Epithelial cell of prostate (primary cell): ENCODE data around the gene DOC2A.

Source experiments
- DNase-seq: peaks from one replicate; pipeline ENCODE4 v3.0.0-alpha.2; 2011; ENCODE audit warnings: low read depth, low spot score
- H3K27ac ChIP-seq: fragments of 450-650 bp; 2 replicates; pipeline ENCODE4 v1.5.1; 2017; ENCODE audit warnings: mild to moderate bottlenecking

DOC2A gene

DNA sequence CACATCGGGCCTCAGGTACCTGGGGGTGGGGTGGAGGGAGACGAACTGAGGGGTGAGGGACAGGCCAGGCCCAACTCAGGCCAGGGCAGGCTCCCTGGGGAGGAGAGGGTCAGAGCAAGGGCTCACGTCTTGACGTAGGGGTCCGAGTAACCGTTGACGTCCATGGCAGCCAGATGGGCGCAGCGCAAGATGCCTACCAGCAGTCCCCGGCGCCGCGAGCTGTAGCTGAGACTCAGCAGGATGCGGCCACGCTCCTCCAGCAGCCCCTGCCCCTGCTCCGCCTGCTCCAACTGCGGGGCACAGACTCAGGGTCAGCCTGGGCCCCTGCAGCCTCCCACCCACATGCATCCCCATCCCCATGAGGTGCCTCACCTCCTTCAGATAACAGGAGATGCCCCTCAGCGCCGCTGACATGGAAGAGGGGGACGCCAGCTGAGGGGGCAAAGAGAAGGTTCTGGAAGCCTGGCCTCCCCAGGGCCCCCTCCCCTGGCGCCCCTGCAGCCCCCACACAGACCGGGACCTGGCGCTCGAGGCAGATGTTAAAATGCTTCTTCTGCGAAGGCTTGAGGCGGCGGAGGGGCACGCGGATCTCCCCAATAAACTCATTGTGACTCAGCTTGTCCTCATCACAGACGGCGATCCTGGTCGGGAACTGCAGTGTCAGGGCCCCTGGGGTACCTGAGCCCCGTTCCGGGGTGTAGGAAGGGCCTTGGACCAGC is 4.0 kb downstream of the DOC2A start:
- H3K27ac ChIP-seq = no peak overlapping the region
- DNase-seq = no peak

DNA sequence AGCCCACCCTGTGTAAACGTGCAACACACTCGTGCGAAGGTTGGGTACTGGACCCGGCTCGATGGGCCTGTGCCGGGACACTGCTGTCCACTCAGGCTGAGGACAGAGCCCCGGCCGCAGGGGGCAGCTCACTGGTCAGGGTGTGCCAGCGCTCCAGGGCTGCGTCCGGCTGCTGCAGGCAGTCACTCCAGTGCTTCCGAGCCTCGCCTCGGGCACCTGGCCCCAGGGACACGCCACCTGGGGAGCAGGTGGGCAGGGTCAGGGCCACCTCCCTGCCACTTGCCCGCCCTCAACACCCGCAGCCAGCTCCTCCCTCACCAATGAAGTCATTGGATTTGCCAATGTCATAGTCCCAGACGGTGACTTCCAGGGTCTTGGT is 4.7 kb downstream of the DOC2A start:
- no peak for DNase-seq
- no peak overlapping the region for H3K27ac ChIP-seq

DNA sequence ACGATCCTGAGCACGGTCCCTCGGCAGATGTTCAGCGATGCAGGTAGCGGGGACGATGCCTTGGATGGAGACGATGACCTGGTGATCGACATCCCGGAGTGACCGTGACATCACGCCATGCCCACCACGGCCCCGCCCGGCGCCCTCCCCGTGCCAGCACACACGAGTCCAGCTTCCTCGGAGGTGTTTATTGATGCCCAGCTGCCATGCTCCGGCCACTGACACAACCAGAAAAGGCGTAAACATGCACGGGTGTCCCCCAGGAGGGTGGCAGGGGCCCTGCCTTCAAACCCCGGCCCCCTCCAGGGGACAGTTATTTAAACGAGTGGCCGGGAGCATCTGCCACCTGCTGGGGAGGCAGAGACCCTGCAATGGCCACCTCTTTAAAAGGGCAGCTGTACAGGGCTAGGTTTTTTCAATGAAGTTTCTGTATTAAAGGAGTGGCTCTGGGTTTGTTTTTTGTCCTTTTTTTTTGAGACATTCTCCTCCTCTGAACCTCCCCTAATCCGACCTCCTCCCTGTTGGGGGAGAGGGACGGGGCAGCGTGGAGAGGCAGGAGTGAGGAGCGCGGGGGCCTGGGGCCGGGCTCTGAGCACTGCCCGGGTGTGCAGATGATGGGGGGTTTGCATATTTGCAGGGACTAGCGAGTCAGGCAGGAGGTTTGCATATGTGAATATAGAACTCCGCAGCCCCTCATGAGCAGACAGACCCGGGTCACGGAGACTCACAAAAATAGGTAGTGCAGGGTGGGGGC is 5.3 kb downstream of the DOC2A start:
- no peak for DNase-seq
- no peak overlapping the region for H3K27ac ChIP-seq

DNA sequence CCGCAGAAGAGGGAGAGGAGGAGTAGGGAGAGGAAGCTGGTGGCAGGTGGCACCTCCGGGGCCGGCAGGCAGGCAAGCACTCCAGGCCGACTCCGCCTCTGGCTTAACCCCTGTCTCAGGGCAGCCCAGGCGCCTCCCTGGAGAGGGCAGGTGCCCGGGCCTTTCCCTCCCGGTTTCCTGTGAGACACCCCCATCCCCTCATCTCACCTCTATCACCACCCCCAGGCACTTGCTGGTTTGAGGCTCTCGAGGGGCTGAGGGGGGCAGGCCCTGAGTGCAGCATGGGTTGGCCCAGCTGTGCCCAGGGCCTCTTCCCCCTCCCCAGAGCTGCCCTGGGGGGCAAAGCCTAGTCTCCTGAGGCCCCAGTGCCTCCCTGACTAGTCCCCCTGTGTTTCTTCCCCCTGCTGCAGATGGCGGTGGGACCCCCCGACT is 6.0 kb downstream of the DOC2A start:
- H3K27ac ChIP-seq = no peak overlapping the region
- no peak for DNase-seq

DNA sequence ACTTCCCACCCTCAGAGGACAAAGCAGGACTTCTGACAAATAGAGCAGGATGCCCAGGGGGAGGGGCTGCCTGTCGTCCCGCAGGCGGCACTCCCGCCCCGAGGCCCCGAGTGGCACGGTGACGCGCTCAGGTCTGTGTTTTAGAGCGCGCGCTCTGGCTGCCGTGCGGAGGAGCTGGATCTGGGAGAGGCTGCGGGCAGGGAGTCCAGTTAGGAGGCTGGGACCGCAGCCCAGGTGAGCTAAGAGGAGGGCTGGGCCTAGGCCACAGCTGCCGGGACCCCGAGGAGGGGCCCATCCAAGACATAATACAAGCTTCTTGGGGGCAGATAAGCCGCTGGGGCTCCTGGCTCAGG is 6.4 kb downstream of the DOC2A start:
- H3K27ac ChIP-seq = no peak overlapping the region
- no peak for DNase-seq

DNA sequence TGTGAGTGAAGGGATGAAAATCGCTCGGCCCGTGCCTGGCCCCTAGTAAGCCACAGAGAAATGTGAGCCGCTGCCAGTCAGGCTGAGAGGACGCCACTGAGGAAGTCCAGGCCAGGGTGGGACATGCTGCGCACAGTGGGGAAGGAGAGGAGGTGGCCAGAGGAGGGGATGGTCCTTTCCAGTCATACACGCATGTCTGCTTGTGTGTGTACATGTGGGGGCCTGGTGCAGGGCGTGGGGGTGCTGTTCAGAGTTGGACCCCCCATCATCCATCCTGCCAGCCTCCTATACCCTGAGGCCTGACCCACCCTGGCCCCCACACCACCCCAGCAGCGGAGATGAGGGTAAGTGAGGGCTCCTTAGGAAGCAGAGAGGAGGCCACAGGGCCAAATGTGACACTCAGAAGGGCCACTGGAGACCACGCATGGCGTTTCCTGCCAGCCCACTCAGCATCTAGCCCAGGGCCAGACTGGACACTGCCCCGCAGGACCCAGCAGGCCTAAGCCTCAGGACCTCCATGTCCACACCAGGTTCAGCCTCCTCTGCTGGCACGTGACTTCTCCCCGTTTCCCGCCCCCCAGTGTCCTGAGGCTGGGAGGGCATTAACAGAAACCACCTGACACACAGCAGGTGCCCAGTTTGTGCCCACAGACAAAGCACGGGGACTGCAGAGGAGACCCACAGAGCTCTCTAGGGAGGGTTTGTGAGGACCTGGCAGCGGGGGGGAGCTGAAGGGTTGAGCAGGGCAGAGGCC is 7.0 kb downstream of the DOC2A start:
- no peak overlapping the region for H3K27ac ChIP-seq
- DNase-seq = no peak

DNA sequence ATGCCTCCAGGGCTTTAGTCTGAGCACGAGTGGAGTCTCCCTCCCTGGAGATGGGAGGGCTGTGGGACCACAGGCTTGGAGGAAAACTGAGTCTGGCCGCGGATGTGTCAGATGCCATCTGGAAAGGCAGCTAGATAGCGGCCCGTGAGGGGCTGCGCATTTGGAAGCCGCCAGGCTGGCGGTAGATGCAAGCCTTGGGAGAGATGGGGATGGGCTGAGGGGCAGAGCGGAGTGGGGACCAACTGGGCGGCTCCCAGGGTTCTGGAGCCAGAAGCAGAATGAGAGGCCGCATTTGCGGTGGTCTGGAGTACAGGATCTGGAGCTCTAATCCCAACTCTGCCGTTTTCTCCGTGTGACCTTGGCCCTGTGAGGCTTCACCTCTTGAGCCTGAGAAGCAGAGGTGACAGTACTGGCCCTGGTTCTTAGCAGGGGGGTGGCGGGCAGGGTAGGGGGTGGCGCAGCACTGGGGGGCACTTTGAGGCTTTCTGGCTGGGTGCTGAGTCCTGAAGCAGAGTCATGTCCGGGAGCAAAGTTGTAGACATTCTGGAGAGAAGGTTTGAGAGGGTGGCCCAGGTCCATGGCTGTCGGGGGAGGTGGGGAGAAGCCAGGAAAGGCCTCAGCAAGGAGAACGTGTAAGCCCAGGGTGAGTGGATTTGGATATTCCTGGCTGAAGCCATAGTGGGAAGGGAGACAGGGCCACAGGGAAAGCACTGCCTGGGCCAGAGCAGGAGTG is 8.0 kb downstream of the DOC2A start:
- no peak overlapping the region for H3K27ac ChIP-seq
- no peak for DNase-seq

DNA sequence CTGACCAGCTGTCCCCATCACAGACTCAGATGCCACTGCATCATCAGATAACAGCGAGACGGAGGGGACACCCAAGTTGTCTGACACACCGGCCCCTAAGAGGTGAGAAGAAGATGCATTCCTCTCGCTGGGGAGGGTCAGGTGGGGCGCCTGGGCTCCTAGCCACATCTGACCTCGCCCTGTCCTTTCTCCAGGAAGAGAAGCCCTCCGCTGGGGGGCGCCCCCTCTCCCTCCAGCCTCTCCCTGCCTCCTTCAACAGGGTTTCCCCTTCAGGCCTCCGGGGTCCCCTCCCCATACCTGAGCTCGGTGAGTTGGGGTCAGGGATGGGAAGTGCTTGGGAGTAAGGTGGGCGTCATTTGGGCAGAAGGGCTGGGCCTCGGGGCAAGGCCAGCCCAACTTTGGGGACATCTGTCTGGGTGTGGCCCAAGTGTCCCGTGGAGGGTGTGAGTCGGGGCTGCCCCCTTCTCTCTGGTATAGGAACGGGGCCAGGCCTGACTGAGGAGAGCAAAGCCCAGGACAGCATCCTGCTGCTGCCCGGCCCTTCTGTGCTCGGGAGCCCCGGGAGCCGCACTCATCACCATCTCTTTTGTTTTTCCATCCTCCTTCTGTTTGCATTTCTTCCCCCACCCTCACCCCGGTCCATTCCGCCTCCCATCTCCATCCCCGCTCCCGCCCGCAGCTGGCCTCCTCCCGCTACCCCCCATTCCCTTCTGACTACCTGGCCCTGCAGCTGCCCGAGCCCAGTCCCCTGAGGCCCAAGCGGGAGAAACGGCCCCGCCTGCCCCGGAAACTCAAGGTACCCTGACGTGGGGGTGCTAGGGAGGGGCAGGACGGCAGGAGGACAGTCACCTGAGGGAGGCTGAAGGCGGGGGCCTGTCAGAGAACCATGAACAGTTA is 9.8 kb downstream of the DOC2A start:
- no peak overlapping the region for H3K27ac ChIP-seq
- DNase-seq = no peak

DNA sequence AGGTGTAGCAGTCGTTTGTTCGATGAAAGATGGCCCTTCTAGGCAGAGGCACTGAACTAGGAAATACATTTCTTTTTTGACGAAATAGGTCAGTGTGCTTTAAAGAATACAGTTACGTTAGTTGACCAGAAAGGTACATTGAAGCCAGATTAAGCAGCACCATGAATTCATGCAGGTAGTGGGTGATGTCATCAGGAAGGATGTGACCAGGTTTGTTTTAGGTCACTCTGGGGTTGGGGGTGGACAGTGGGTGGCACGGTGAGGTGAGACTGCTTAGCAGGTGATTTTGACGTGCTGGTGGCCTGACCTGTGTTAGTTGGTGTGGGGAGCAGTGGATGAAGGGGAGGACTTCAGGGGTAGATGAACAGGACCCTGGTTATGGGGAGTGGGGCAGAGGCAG is 11.2 kb downstream of the DOC2A start:
- H3K27ac ChIP-seq = no peak overlapping the region
- no peak for DNase-seq

DNA sequence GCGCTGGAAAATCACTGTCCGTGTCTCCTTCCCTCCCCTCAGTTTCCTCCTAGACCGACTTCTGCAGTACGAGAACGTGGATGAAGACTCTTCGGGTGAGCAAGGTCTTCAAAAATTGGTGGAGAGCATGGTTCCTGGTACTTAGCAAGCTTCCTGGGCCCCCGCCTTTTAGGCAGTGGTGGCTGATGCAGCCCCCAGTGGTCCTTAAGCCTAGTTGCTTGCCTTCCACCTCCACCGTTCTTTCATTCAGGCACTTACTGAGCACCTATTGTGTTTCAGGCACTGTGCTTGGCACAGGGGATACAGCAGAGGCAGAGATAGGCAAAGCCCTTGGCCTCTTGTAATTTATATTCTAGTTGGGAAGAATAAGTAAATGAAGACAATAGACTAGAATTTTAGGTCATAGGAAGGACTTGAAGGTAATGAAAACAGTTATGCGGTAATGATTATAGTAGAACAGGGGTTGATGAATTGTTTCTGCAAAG is 14.0 kb downstream of the DOC2A start:
- DNase-seq = no peak
- no peak overlapping the region for H3K27ac ChIP-seq

DNA sequence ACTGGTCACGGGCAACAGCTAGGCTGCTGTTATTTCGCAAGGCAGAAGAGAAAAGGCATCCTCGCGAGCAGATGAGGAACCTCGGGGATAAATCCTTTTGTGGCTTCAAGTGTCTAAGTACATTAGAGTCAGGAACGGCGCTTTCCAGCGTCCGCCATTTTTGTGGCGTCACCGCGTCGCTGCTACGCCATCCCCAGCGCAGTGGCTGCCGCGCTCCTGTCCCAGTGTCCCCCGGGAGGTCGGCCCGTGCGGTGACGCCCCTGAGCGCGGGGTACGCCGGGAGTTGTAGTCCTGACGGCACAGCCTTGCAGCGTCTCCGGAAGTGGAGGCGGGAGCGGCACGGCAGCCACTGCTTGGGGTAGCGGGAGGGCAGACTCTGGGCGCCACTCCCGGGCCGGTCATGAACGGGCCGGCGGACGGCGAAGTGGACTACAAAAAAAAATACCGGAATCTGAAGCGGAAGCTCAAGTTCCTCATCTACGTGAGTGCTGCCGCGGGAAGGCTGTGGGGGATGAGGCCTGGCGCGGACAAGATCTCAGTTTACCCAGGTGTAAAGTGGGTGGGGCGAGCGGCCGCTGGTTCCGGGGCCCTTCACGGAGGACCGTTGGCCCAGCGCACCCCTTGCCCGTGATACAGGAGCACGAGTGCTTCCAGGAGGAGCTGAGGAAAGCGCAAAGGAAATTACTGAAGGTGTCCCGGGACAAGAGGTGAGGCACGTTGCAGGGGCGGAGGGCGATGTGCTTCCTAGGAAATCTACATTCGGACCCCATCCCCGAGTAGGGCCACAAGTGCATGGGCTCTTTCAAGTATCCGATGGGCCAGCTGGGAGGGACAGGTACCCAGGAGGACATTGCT is 14.7 kb downstream of the DOC2A start, which contains the start of gene INO80E:
Gene INO80E, plus strand, starts transcription at position 331 of the 855 bp plus-strand sequence. Its CDS starts 70 bp downstream, at position 401.
- peak within 1 kb of the TSS; percentile 74 for H3K27ac ChIP-seq
- peak; percentile 70 for DNase-seq

DNA sequence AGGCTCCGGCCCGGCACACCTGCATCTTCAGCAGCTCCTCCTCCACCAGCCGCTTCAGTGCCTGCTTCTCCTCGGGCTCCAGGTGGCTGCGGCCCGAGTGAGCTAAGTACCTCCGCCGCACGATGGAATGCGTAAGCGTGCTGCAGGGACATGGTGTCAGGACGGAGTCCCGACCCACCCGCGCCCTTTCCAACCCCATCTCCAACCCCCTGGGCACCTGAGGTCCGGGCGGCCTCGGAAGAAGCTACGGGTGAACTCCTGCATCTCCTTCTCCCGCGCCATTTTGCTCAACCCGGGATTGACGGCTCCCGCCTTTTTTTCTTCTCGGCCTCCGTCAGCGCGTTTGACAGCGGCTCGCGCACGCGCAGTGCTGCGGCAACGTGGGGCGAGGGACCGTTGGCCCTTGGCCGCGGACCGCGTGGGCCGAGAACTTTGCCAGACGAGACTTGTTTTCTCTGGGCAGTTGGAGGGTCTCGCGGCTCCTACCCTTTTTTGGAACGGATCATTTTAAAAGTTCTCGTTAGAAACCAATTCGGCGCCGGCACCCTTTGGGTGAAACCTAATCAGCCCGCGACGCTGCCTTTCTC is 15.4 kb downstream of the DOC2A start, which contains the start of gene HIRIP3:
Gene HIRIP3, minus strand, starts transcription at position 294 of the 587 bp plus-strand sequence. Its CDS starts 12 bp downstream, at position 282.
- DNase-seq = no peak
- peak within 1 kb of the TSS; percentile 74 for H3K27ac ChIP-seq

DNA sequence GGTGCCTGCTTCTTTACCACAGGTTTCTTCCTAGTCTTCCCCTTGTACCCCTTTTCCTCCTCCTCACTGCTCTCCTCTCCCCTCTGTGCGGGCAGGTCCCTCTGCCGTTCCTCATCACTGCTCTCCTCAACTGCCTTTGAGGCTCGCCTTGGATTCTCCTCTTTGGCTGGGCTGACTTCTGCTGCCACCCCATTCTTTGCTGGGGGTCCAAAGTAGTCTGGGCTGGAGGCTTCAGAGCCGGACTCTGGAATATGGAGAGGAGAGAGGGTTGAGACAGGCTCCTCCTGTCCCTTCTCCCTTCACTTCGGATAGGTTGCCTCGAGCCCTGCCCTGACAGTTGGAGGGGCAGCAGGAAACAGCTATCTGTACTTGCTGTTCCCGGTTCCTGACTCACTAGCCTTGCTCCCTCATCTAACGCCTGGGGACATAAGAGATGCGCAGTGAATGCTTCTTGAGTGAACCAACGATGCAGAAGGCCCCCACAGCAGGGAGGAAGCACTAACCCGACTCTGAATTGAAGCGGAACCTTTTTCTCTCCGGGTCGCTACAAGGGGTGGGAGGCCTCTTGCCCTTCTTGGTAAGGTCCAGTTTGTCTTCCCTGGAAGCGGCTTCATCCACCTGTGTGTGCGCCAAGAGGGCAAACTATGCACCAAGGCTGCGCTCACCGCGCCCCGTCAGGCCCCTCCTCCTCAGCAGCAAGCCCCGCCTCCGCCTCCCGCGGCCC is 16.1 kb downstream of the DOC2A start:
- H3K27ac ChIP-seq = peak overlapping the region; percentile 74
- no peak for DNase-seq

DNA sequence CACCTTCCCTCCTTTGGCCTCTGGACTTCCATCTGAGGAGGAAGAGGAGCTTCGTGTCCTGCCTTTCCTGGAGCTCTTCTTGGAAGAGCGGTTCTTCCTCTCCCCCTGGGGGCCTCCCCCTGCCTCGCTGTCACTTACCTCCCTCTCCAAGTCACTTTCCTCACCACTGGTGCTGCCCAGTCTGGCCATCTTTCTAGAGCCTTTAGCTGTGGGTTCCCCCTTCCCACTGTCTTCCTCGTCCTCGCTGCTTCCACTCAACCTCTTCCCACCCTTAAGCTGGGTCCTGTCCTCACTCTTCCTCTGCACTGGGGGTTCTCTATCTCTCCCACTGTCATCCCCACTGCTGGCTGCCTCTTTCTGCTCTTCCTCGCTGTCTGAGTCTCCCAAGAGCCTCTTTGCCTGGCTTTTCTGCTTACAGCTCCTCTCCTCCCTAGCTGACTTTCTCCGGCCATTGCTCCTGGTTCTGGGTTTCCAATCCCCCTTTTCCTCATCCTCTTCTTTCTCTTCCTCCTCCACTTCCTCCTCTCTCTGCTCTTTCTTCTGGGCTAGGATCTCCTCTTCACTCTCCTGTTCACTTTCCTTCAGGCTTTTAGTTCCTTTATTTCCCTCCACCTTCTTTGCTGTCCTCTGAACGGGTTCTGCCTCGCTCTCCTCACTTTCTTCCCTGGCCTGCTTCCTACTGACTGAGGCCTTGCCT is 16.8 kb downstream of the DOC2A start:
- DNase-seq = no peak
- peak overlapping the region; percentile 74 for H3K27ac ChIP-seq

DNA sequence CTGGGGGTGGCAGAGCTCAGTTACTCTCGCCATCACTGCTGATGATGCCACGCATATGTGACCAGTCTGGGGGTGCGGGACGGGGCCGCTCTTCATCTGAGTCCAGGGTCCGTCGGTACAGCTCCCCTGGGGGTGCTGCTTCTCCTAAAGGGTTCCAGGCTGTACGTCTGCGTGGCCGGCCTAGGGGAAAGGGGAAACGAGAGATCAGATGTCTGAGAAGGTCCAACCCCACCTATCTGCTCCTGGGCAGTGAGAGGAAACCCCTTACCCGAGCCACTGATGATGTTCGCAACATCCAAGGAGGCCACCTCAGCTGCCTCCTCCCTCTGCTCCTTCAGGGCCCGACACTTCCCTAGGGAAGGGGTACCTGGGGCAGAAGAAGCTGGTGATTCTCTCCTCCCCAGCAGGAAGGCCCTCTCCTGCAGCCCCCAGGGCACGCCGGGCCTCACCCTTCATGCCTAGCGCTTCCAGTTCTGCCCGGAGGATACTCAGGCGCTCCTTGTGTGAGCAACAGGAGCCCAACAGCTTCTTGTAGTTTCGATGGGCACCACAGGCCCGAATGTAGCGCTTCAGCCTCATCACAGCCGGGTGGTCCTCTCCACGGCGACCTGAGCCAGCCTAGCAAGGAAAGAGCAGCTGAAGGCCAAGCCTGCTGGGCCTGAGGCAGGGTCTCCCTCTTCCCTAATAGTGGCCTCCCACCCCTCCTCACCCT is 17.5 kb downstream of the DOC2A start:
- no peak overlapping the region for H3K27ac ChIP-seq
- DNase-seq = no peak

DNA sequence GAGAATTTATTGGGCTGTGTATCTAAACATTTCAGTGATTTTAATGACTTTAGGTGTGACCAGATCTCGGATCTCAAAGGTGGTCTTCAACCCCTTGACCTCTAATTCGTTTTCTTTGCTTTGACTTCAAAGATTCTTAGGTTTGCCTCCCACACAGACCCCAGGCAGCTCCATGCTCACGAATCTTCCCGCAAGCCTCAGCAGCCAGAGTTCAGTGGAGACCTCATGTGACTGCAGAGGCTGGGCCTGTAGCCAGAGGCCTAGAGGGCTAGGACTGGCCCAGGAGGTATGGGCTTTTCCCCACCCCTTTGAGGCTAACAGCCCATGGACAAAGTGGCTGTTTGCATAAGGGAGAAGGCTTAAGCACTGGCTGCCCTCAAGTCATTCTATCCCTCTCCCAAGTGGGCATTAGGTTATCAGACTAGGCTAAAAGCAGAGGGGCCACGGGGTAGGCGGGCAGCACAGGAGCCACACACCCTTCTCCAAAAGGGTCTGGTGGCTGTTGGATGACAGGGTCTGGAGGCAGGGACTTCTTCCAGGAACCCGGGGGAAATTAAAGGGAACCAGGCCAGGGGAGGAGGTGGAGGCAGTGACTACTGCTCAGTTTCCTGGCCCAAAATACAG is 18.4 kb downstream of the DOC2A start:
- DNase-seq = no peak
- H3K27ac ChIP-seq = no peak overlapping the region
